Activated T-cell treated with anti-CD3 and anti-CD28 coated beads for 24 hours (primary cell): ENCODE measurements around the gene CPT1B.
"Not testable (repeated sequence)": the region's sequence is repeated elsewhere in the genome, so short reads cannot be mapped to it uniquely, and the experiment has no call there.

Source experiments
- DNase-seq: peaks from one replicate; pipeline ENCODE4 v3.0.0-alpha.2; 2020; ENCODE audit warnings: low read depth

CPT1B gene

GRCh38 chr22:50545522-50546325, 32.5 kb downstream of the CPT1B start, which contains the start of gene KLHDC7B:
TSS of gene KLHDC7B (plus strand) at chr22:50545899. CDS start at chr22:50546244, 345 bp downstream.
- no peak for DNase-seq

- DNase-seq, result no peak
These were observed 33.4 kb downstream of the CPT1B start for GRCh38 chr22:50544746-50545253.

- peak; percentile 74 for DNase-seq
These were observed 34.0 kb downstream of the CPT1B start for GRCh38 chr22:50544078-50544745.

- DNase-seq, result no peak
These were observed 35.8 kb downstream of the CPT1B start for GRCh38 chr22:50542416-50542927.

- not testable (repeated sequence) for DNase-seq
These were observed 36.6 kb downstream of the CPT1B start for GRCh38 chr22:50541667-50542026.

GRCh38 chr22:50540381-50540780, 37.8 kb downstream of the CPT1B start:
- no peak for DNase-seq

GRCh38 chr22:50537765-50538164, 40.5 kb downstream of the CPT1B start:
- no peak for DNase-seq

- DNase-seq, result no peak
These were observed 42.0 kb downstream of the CPT1B start for GRCh38 chr22:50536226-50536625.

- no peak for DNase-seq
These were observed 43.1 kb downstream of the CPT1B start for GRCh38 chr22:50535113-50535512.

- DNase-seq, result not testable (repeated sequence)
These were observed 44.1 kb downstream of the CPT1B start for GRCh38 chr22:50533856-50534711.

GRCh38 chr22:50532824-50533796, 45.1 kb downstream of the CPT1B start:
- no peak for DNase-seq

GRCh38 chr22:50531962-50532674, 46.1 kb downstream of the CPT1B start:
- no peak for DNase-seq

- DNase-seq, result peak; percentile 55
These were observed 46.7 kb downstream of the CPT1B start for GRCh38 chr22:50531546-50531961.

GRCh38 chr22:50530877-50531545, 47.2 kb downstream of the CPT1B start:
- peak; percentile 77 for DNase-seq

- DNase-seq, result no peak
These were observed 47.7 kb downstream of the CPT1B start for GRCh38 chr22:50530580-50530876.

- DNase-seq, result peak; percentile 61
These were observed 48.2 kb downstream of the CPT1B start, which contains the start of gene TYMP for GRCh38 chr22:50529897-50530579. TSS of gene TYMP (minus strand) at chr22:50530012. CDS start at chr22:50529709, 303 bp downstream.

GRCh38 chr22:50529416-50529896, 48.8 kb downstream of the CPT1B start:
- DNase-seq, result no peak

GRCh38 chr22:50528682-50529415, 49.4 kb downstream of the CPT1B start:
- no peak for DNase-seq
